ENCODE results near the gene SLC6A2. TPM values are rescaled to one million over a fixed set of nuclear protein-coding genes. Genes with fewer than 3 reads are reported as not detected.

Gene SLC6A2
- total and polyA plus RNA-seq, 2 experiments from 2014 or later, result 0.35 to 0.39 TPM

GRCh38 chr16:55706739-55707384, 51.1 kb downstream of the SLC6A2 start:
- peaks cover 3% of the 10 kb centered on the region; the same call in 1 of the 2 replicates for H4K20me1 ChIP-seq (replicated peaks; ENCODE audit: insufficient read depth)
- no peaks in the 10 kb centered on the region for H3K79me2 ChIP-seq (replicated peaks; ENCODE audit: insufficient read depth)
- Mint-ChIP-seq H3K27me3 (ENCODE audit: insufficient read depth, low read depth, poor library complexity) (no peaks in the 10 kb centered on the region), H3K27ac (no peak overlapping the region), H3K9me3 (no peaks in the 10 kb centered on the region), H3K36me3 (ENCODE audit: low read depth) (no peaks in the 10 kb centered on the region), H3K4me1 (peaks cover 16% of the 10 kb centered on the region), H3K4me3 (no peak overlapping the region)
- ATAC-seq (no peak), DNase-seq (ENCODE audit: low spot score) (no peak)
- no peak overlapping the region for H3K27ac ChIP-seq (ENCODE audit: low read depth)
- H3K4me1 ChIP-seq (ENCODE audit: insufficient read depth), result no peaks in the 10 kb centered on the region
- no peak overlapping the region for H2AFZ ChIP-seq
- no peaks in the 10 kb centered on the region for H3K9me2 ChIP-seq (ENCODE audit: insufficient read depth)
- H3K36me3 ChIP-seq (ENCODE audit: insufficient read depth), result no peaks in the 10 kb centered on the region
- H3K4me3 ChIP-seq, result no peak overlapping the region
- H3F3A ChIP-seq (replicated peaks; ENCODE audit: low read depth), result no peaks in the 10 kb centered on the region
- no peak overlapping the region for H3K4me2 ChIP-seq
- no peaks in the 10 kb centered on the region for H3K27me3 ChIP-seq (ENCODE audit: insufficient read depth)
- TF ChIP-seq EZH2 (IDR thresholded peaks at IDR 0.05; ENCODE audit: low read depth, unreplicated experiment), result no peak
- no peak for TF ChIP-seq NANOG (IDR thresholded peaks at IDR 0.05; ENCODE audit: borderline replicate concordance)
- TF ChIP-seq ETS1 (IDR thresholded peaks at IDR 0.05), result no peak
- no peak for TF ChIP-seq POLR2AphosphoS5 (IDR thresholded peaks at IDR 0.05; ENCODE audit: low read depth)
- no peak for TF ChIP-seq STAT1 (IDR thresholded peaks at IDR 0.05; ENCODE audit: unreplicated experiment)

GRCh38 chr16:55709801-55710200, 54.0 kb downstream of the SLC6A2 start:
- Histone ChIP-seq H3K4me2 (no peak overlapping the region), H3K36me3 (ENCODE audit: insufficient read depth) (no peaks in the 10 kb centered on the region), H4K20me1 (replicated peaks; ENCODE audit: insufficient read depth) (peaks cover 3% of the 10 kb centered on the region; the same call in 1 of the 2 replicates), H3F3A (replicated peaks; ENCODE audit: low read depth) (no peaks in the 10 kb centered on the region), H3K9me2 (ENCODE audit: insufficient read depth) (no peaks in the 10 kb centered on the region), H3K4me1 (ENCODE audit: insufficient read depth) (no peaks in the 10 kb centered on the region), H3K79me2 (replicated peaks; ENCODE audit: insufficient read depth) (no peaks in the 10 kb centered on the region), H3K4me3 (no peak overlapping the region), H2AFZ (no peak overlapping the region), H3K27ac (ENCODE audit: low read depth) (no peak overlapping the region), H3K27me3 (ENCODE audit: insufficient read depth) (no peaks in the 10 kb centered on the region)
- TF ChIP-seq EZH2 (IDR thresholded peaks at IDR 0.05; ENCODE audit: low read depth, unreplicated experiment) (no peak), EZH2phosphoT487 (IDR thresholded peaks at IDR 0.05; ENCODE audit: unreplicated experiment) (no peak), ZNF114 (CRISPR knock-in tag; IDR thresholded peaks at IDR 0.05) (no peak), CTCF (conservative IDR thresholded peaks at IDR 0.05; ENCODE audit: low read depth in 2 of 2) (no peak), CREB1 (CRISPR knock-in tag; IDR thresholded peaks at IDR 0.05; ENCODE audit: low read depth) (no peak), ZNF331 (CRISPR knock-in tag; IDR thresholded peaks at IDR 0.05; ENCODE audit: low read depth) (no peak), ZNF462 (CRISPR knock-in tag; IDR thresholded peaks at IDR 0.05) (no peak), POLR2AphosphoS5 (IDR thresholded peaks at IDR 0.05; ENCODE audit: low read depth) (no peak)
- DNase-seq (ENCODE audit: low spot score) (no peak), ATAC-seq (no peak)
- no peaks in the 10 kb centered on the region for H3K9me3 Mint-ChIP-seq
- peaks cover 10% of the 10 kb centered on the region for H3K4me1 Mint-ChIP-seq
- no peak overlapping the region for H3K4me3 Mint-ChIP-seq
- no peaks in the 10 kb centered on the region for H3K36me3 Mint-ChIP-seq (ENCODE audit: low read depth)
- H3K27me3 Mint-ChIP-seq (ENCODE audit: insufficient read depth, low read depth, poor library complexity), result peaks cover 2% of the 10 kb centered on the region
- H3K27ac Mint-ChIP-seq, result no peak overlapping the region
